ENCODE data around the gene CHID1. TPM values are rescaled to one million over a fixed set of nuclear protein-coding genes. Genes with fewer than 3 reads are reported as not detected.
A peak's percentile ranks its signal among the peaks of the same experiment; 100 is the strongest.

Gene CHID1
- polyA plus RNA-seq, 2 donors: 22.5 to 30.7 TPM

GRCh38 chr11:934527-934926 is 23.9 kb upstream of the CHID1 start:
- Histone ChIP-seq H3K36me3 (ENCODE audit: control insufficient read depth in 2 of 2, insufficient read depth in 2 of 2, low read length in 1 of 2) (no peaks in the 10 kb centered on the region), H3K9me3 (ENCODE audit: control insufficient read depth in 2 of 2, insufficient read depth in 1 of 2, low read depth in 1 of 2, low read length in 1 of 2) (no peaks in the 10 kb centered on the region), H3K4me1 (ENCODE audit: control insufficient read depth in 2 of 2, insufficient read depth in 2 of 2, low read length in 1 of 2) (no peaks in the 10 kb centered on the region), H3K27ac (ENCODE audit: low read depth in 2 of 2, low read length in 1 of 2) (no peak overlapping the region), H3K27me3 (ENCODE audit: control insufficient read depth in 1 of 2, insufficient read depth in 2 of 2, low read length in 2 of 2) (no peaks in the 10 kb centered on the region), H3K4me3 (ENCODE audit: low read depth in 1 of 2, low read length in 2 of 2) (no peak overlapping the region)
- 73 to 78% methylated on average over 6 of the region's 6 CpGs for WGBS, 2 donors

GRCh38 chr11:933936-934335 is 23.3 kb upstream of the CHID1 start:
- no peaks in the 10 kb centered on the region for H3K27me3 ChIP-seq (ENCODE audit: control insufficient read depth in 1 of 2, insufficient read depth in 2 of 2, low read length in 2 of 2)
- H3K36me3 ChIP-seq (ENCODE audit: control insufficient read depth in 2 of 2, insufficient read depth in 2 of 2, low read length in 1 of 2): no peaks in the 10 kb centered on the region
- H3K4me3 ChIP-seq (ENCODE audit: low read depth in 1 of 2, low read length in 2 of 2): no peak overlapping the region
- H3K9me3 ChIP-seq (ENCODE audit: control insufficient read depth in 2 of 2, insufficient read depth in 1 of 2, low read depth in 1 of 2, low read length in 1 of 2): no peaks in the 10 kb centered on the region
- WGBS, 2 donors: 82 to 89% methylated on average over 7 of the region's 7 CpGs
- H3K27ac ChIP-seq (ENCODE audit: low read depth in 2 of 2, low read length in 1 of 2): peak overlapping the region in 1 of 2 donors; percentile 50
- H3K4me1 ChIP-seq (ENCODE audit: control insufficient read depth in 2 of 2, insufficient read depth in 2 of 2, low read length in 1 of 2): peaks cover 0 to 3% of the 10 kb centered on the region in 2 donors

GRCh38 chr11:933142-933851 is 22.7 kb upstream of the CHID1 start:
- Histone ChIP-seq H3K9me3 (ENCODE audit: control insufficient read depth in 2 of 2, insufficient read depth in 1 of 2, low read depth in 1 of 2, low read length in 1 of 2) (no peaks in the 10 kb centered on the region), H3K27ac (ENCODE audit: low read depth in 2 of 2, low read length in 1 of 2) (peak overlapping the region; percentile 2 to 50), H3K27me3 (ENCODE audit: control insufficient read depth in 1 of 2, insufficient read depth in 2 of 2, low read length in 2 of 2) (no peaks in the 10 kb centered on the region), H3K4me3 (ENCODE audit: low read depth in 1 of 2, low read length in 2 of 2) (no peak overlapping the region), H3K4me1 (ENCODE audit: control insufficient read depth in 2 of 2, insufficient read depth in 2 of 2, low read length in 1 of 2) (peaks cover 0 to 3% of the 10 kb centered on the region in 2 donors), H3K36me3 (ENCODE audit: control insufficient read depth in 2 of 2, insufficient read depth in 2 of 2, low read length in 1 of 2) (peaks cover 0 to 2% of the 10 kb centered on the region in 2 donors)
- WGBS, 2 donors: 63% methylated on average over 14 of the region's 14 CpGs

- peaks cover 0 to 3% of the 10 kb centered on the region in 2 donors for H3K4me1 ChIP-seq (ENCODE audit: control insufficient read depth in 2 of 2, insufficient read depth in 2 of 2, low read length in 1 of 2)
- 64 to 69% methylated on average over 4 of the region's 4 CpGs for WGBS, 2 donors
- H3K36me3 ChIP-seq (ENCODE audit: control insufficient read depth in 2 of 2, insufficient read depth in 2 of 2, low read length in 1 of 2): peaks cover 0 to 2% of the 10 kb centered on the region in 2 donors
Observed at GRCh38 chr11:932435-932834, 21.8 kb upstream of the CHID1 start.

GRCh38 chr11:931385-931784 is 20.8 kb upstream of the CHID1 start:
- H3K9me3 ChIP-seq (ENCODE audit: control insufficient read depth in 2 of 2, insufficient read depth in 1 of 2, low read depth in 1 of 2, low read length in 1 of 2): no peaks in the 10 kb centered on the region
- peaks cover 0 to 2% of the 10 kb centered on the region in 2 donors for H3K36me3 ChIP-seq (ENCODE audit: control insufficient read depth in 2 of 2, insufficient read depth in 2 of 2, low read length in 1 of 2)
- H3K27ac ChIP-seq (ENCODE audit: low read depth in 2 of 2, low read length in 1 of 2): no peak overlapping the region
- WGBS, 2 donors: 57 to 70% methylated on average over 3 of the region's 3 CpGs
- no peaks in the 10 kb centered on the region for H3K27me3 ChIP-seq (ENCODE audit: control insufficient read depth in 1 of 2, insufficient read depth in 2 of 2, low read length in 2 of 2)
- no peak overlapping the region for H3K4me3 ChIP-seq (ENCODE audit: low read depth in 1 of 2, low read length in 2 of 2)
- H3K4me1 ChIP-seq (ENCODE audit: control insufficient read depth in 2 of 2, insufficient read depth in 2 of 2, low read length in 1 of 2): peaks cover 0 to 5% of the 10 kb centered on the region in 2 donors

More at GRCh38 chr11:932435-932834, 21.8 kb upstream of the CHID1 start:
- no peak overlapping the region for H3K4me3 ChIP-seq (ENCODE audit: low read depth in 1 of 2, low read length in 2 of 2)
- H3K27ac ChIP-seq (ENCODE audit: low read depth in 2 of 2, low read length in 1 of 2): no peak overlapping the region
- no peaks in the 10 kb centered on the region for H3K27me3 ChIP-seq (ENCODE audit: control insufficient read depth in 1 of 2, insufficient read depth in 2 of 2, low read length in 2 of 2)
- no peaks in the 10 kb centered on the region for H3K9me3 ChIP-seq (ENCODE audit: control insufficient read depth in 2 of 2, insufficient read depth in 1 of 2, low read depth in 1 of 2, low read length in 1 of 2)

- peaks cover 0 to 7% of the 10 kb centered on the region in 2 donors for H3K4me1 ChIP-seq (ENCODE audit: control insufficient read depth in 2 of 2, insufficient read depth in 2 of 2, low read length in 1 of 2)
- no peaks in the 10 kb centered on the region for H3K27me3 ChIP-seq (ENCODE audit: control insufficient read depth in 1 of 2, insufficient read depth in 2 of 2, low read length in 2 of 2)
- 96 to 97% methylated on average over 11 of the region's 11 CpGs for WGBS, 2 donors
- no peak overlapping the region for H3K27ac ChIP-seq (ENCODE audit: low read depth in 2 of 2, low read length in 1 of 2)
- no peaks in the 10 kb centered on the region for H3K9me3 ChIP-seq (ENCODE audit: control insufficient read depth in 2 of 2, insufficient read depth in 1 of 2, low read depth in 1 of 2, low read length in 1 of 2)
- H3K36me3 ChIP-seq (ENCODE audit: control insufficient read depth in 2 of 2, insufficient read depth in 2 of 2, low read length in 1 of 2): peaks cover 0 to 2% of the 10 kb centered on the region in 2 donors
- no peak overlapping the region for H3K4me3 ChIP-seq (ENCODE audit: low read depth in 1 of 2, low read length in 2 of 2)
Observed at GRCh38 chr11:929405-929804, 18.8 kb upstream of the CHID1 start.

- Histone ChIP-seq H3K4me1 (ENCODE audit: control insufficient read depth in 2 of 2, insufficient read depth in 2 of 2, low read length in 1 of 2) (peaks cover 0 to 7% of the 10 kb centered on the region in 2 donors), H3K27ac (ENCODE audit: low read depth in 2 of 2, low read length in 1 of 2) (no peak overlapping the region), H3K9me3 (ENCODE audit: control insufficient read depth in 2 of 2, insufficient read depth in 1 of 2, low read depth in 1 of 2, low read length in 1 of 2) (no peaks in the 10 kb centered on the region), H3K4me3 (ENCODE audit: low read depth in 1 of 2, low read length in 2 of 2) (no peak overlapping the region), H3K36me3 (ENCODE audit: control insufficient read depth in 2 of 2, insufficient read depth in 2 of 2, low read length in 1 of 2) (peaks cover 0 to 2% of the 10 kb centered on the region in 2 donors), H3K27me3 (ENCODE audit: control insufficient read depth in 1 of 2, insufficient read depth in 2 of 2, low read length in 2 of 2) (no peaks in the 10 kb centered on the region)
- WGBS, 2 donors: 69 to 83% methylated on average over 8 of the region's 8 CpGs
Observed at GRCh38 chr11:928786-929185, 18.2 kb upstream of the CHID1 start.

- WGBS, 2 donors: 43 to 65% methylated on average over 7 of the region's 7 CpGs
Observed at GRCh38 chr11:927871-928270, 17.3 kb upstream of the CHID1 start.

GRCh38 chr11:926341-926916 is 15.8 kb upstream of the CHID1 start:
- Histone ChIP-seq H3K27ac (ENCODE audit: low read depth in 2 of 2, low read length in 1 of 2) (peak overlapping the region; percentile 72 to 89), H3K27me3 (ENCODE audit: control insufficient read depth in 1 of 2, insufficient read depth in 2 of 2, low read length in 2 of 2) (no peaks in the 10 kb centered on the region), H3K9me3 (ENCODE audit: control insufficient read depth in 2 of 2, insufficient read depth in 1 of 2, low read depth in 1 of 2, low read length in 1 of 2) (no peaks in the 10 kb centered on the region), H3K36me3 (ENCODE audit: control insufficient read depth in 2 of 2, insufficient read depth in 2 of 2, low read length in 1 of 2) (peaks cover 0 to 2% of the 10 kb centered on the region in 2 donors), H3K4me1 (ENCODE audit: control insufficient read depth in 2 of 2, insufficient read depth in 2 of 2, low read length in 1 of 2) (peaks cover 0 to 7% of the 10 kb centered on the region in 2 donors), H3K4me3 (ENCODE audit: low read depth in 1 of 2, low read length in 2 of 2) (peak overlapping the region; percentile 80 to 94)
- 3 to 6% methylated on average over 22 to 26 of the region's 26 CpGs for WGBS, 2 donors

More at GRCh38 chr11:927871-928270, 17.3 kb upstream of the CHID1 start:
- Histone ChIP-seq H3K36me3 (ENCODE audit: control insufficient read depth in 2 of 2, insufficient read depth in 2 of 2, low read length in 1 of 2) (peaks cover 0 to 2% of the 10 kb centered on the region in 2 donors), H3K4me3 (ENCODE audit: low read depth in 1 of 2, low read length in 2 of 2) (no peak overlapping the region), H3K9me3 (ENCODE audit: control insufficient read depth in 2 of 2, insufficient read depth in 1 of 2, low read depth in 1 of 2, low read length in 1 of 2) (no peaks in the 10 kb centered on the region), H3K27me3 (ENCODE audit: control insufficient read depth in 1 of 2, insufficient read depth in 2 of 2, low read length in 2 of 2) (no peaks in the 10 kb centered on the region), H3K27ac (ENCODE audit: low read depth in 2 of 2, low read length in 1 of 2) (no peak overlapping the region), H3K4me1 (ENCODE audit: control insufficient read depth in 2 of 2, insufficient read depth in 2 of 2, low read length in 1 of 2) (peaks cover 0 to 7% of the 10 kb centered on the region in 2 donors)

All from esophagus (tissue), 2 donors.